Activated gamma-delta T cell treated with Interleukin-2 at 50 U/mL for 16 hours (primary cell): ENCODE data around the gene UQCRQ.

Experiments
- DNase-seq: peaks from one replicate; pipeline ENCODE4 v3.0.0-alpha.2; 2020

The UQCRQ gene

DNA sequence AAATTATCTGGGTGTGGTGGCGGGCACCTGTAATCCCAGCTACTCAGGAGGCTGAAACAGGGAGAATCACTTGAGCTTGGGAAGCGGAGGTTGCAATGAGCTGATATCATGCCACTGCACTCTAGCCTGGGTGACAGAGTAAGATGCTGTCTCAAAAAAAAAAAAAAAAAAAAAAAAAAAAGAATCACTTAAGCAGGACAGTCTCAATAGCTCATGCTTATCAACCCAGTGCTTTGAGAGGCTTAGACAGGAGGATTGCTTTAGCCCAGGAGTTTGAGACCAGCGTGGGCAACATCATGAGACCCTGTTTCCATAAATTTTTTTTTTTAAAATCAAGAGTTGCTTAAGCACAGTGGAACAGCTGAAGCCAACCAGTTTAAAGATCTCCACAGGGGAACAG, 49.6 kb downstream of the UQCRQ start:
- no peak for DNase-seq
